ENCODE measurements around the gene FAM184B.

The FAM184B gene

DNA sequence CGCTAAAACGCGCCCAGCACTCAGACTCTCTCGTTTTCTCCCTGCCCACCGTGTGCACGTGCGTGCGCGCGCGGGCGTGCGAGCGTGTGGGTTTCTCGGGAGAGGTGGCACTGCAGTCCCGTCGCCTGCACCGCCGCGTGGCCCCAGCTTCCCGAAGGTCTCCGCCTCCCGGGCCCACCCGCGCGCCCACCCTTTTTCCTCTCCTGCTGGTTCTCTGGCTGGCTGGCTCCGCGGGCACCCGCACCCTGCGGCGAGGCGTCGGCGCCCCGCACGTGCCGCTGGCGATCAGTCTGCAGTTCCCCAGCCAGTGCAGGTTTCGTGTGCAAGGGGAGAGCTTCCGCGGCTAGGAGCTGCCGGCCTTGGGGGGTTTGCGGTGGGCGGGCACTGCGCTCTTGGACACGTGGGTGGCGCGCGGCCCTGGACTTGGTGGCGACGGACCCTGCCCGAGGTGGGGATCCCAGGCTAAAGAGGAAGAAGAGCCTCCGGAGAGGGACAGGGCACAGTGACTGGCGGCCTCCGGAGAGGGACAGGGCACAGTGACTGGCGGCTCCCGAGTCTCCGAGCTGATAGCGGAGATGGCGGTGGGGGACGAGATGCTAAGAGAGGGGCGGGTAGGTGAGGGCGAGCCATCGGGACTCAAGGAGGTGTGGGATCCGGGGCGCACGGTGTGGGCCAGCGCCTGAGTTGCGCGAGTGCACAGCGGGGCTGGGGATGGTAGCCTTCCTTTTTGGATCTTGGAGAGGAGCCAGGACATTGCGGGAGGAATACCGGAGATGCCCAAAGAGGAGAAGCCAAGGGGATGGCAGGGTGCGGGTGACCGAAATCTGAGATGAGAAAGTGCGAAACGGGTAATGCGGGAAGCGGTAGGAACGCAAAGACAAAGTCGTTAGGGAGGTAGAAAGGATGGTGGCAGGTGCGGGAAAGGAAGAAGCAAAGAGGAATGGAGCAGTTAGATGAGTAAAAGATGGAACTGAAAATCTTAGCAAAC is at the start of gene FAM184B:
FAM184B (minus strand) TSS at position 322 of the 988 bp plus-strand sequence. CDS start 322 bp downstream, outside the sequence.
- no peak for DNase-seq

DNA sequence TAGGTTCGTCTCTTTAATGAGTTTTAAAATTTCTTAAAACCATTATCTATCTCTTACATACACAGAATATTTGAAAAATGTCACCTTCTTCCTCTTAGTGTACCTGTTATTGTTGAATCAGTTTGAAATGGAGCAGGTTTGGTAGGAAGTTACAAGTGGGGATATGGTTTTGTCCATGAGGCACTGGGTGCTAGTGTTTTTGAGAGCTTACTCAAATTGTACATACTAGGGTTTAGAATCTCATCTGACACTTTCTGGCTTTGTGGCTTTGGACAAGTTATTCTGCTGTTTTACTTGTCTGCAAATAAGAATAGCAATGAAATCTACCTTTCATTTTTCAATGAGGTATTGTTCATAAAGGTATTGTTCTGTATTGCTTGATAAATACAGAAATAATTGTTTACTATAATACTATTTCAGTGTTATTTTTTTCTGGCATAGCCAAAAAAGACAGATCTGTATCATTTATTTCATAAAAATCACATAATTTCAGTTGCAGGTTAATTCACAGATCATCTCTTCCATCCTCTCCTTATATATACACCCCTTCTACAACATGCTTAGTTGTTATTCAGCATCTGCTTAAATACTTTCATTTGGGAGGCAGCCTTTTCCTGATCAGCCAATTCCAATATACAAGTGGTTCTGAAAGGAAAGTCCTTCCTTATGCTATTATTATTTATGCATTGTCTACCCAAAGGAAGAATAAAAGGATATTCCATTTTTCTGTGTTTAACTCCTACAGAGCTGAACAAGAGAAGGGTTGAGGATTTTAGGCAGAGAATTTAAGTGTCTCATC is 42.6 kb upstream of the FAM184B start:
- no peak for DNase-seq

DNA sequence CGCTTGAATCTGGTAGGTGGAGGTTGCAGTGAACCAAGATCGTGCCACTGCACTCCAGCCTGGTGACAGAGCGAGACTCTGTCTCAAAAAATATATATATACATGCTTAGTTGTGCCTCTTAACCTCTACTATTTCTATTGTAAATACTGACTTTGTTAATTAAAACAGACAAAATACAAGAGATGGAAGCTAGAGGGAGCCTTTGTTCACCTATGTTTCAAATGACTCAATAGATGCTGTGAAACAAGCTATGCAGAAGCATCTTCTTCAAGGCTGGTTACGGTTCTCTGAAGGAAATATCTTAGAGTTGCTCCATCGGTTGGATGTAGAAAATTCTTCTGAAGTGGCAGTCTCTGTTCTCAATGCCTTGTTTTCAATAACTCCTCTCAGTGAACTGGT is 35.6 kb upstream of the FAM184B start:
- peak; percentile 14 for DNase-seq

- DNase-seq = no peak
Measured at GRCh38 chr4:17816142-17816541, 34.7 kb upstream of the FAM184B start.

GRCh38 chr4:17814140-17814539 is 32.7 kb upstream of the FAM184B start:
- DNase-seq = no peak

DNA sequence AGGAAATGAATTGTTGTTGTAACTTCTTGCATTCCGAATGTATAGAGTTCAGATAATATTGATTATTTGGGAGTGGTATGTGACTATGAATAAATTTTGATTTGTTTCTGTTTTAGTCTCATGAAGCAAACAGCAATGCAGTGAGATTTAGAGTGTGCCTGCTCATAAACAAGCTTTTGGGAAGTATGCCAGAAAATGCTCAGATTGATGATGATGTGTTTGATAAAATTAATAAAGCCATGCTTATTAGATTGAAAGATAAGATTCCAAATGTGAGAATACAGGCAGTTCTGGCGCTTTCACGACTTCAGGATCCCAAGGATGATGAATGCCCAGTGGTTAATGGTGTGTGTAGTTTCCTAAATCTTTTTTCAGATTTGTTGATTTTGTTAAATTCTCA is 31.4 kb upstream of the FAM184B start:
- DNase-seq = no peak

DNA sequence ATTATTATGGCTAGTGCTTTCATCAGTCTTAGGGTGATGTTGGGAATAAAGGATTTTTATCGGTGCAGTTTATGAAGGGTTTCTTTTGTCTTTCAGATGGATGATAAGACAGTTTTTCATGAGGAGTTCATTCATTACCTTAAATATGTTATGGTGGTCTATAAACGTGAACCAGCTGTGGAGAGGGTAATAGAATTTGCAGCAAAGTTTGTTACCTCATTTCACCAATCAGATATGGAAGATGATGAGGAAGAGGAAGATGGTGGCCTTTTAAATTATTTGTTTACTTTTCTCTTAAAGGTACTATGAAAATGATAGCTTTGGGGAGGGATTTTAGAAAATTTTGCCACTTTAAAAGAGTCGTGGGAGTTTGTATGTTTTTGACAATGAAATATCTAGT is 30.7 kb upstream of the FAM184B start:
- no peak for DNase-seq

GRCh38 chr4:17811078-17811603 is 29.7 kb upstream of the FAM184B start:
- DNase-seq = no peak

- peak; percentile 87 for DNase-seq
Measured at GRCh38 chr4:17810260-17811077, 29.0 kb upstream of the FAM184B start, which contains the start of the genes DCAF16 and NCAPG. Gene DCAF16 (minus strand): TSS chr4:17810757. CDS start chr4:17804141, 6,616 bp downstream. Gene NCAPG (plus strand): TSS chr4:17810979. CDS start chr4:17811078, 99 bp downstream.

GRCh38 chr4:17809667-17810066 is 28.2 kb upstream of the FAM184B start:
- DNase-seq = no peak

GRCh38 chr4:17807446-17807845 is 26.0 kb upstream of the FAM184B start:
- no peak for DNase-seq

DNA sequence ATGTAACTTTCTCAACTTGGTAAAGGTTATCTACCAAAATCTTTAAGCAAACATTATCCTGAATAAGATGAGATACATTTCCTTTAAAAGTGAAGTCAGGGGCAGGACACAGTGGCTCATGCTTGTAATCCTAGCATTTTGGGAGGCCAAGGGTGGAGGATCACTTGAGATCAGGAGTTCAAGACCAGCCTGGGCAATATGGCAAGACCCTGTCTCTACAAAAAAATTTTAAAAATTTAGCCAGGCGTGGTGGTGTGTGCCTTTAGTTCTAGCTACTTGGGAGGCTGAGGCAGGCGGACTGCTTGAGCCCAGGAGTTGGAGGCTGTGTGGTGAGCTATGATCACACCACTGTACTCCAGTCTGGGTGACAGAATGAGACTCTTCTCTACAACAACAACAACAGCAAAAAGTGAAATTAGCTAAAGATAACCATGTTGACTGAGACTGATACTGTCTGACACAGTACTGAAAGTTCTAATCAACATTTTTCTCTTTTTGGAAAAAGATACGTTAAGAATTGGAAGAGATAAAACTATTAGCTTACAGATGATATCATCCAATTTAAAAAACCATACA is 24.2 kb upstream of the FAM184B start:
- DNase-seq = no peak

- DNase-seq = no peak
Measured at GRCh38 chr4:17797808-17798207, 16.4 kb upstream of the FAM184B start.

DNA sequence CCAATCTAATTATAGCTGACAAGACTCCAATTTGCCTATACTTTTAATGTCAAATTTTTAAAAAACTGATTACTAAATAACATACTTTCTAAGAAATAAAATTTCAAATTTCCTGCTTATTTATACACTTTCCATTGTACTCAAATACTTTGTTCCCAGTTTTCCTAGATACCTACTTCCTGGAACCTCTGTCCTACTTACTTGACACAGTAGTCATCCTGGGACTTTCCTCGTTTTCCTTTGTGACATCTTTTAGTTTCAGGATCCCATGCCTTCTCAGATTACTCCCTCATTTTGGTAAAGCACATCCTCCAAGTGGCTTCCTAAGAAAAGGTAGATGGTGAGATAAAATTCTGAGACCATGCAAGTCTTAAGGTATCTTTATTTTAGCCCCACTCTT is 13.3 kb upstream of the FAM184B start:
- DNase-seq = no peak

DNA sequence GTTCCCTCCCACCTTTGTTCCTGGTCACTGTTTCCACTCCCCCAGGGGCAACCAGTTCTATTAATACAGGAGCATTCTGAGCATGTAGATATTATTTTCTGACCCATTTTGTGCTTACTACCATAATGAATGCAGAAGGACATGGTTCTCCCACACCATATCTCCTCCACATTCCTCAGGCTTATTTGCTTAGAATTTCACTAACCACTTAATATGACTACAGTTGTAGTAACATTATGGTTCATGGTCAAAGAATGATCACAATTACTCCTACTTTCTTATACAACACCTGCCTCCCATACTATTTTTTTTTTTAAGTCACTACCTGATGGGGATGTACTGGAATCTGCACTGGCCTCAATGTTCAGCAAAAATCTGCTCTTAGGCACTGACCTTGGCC is 7.5 kb upstream of the FAM184B start:
- no peak for DNase-seq

DNA sequence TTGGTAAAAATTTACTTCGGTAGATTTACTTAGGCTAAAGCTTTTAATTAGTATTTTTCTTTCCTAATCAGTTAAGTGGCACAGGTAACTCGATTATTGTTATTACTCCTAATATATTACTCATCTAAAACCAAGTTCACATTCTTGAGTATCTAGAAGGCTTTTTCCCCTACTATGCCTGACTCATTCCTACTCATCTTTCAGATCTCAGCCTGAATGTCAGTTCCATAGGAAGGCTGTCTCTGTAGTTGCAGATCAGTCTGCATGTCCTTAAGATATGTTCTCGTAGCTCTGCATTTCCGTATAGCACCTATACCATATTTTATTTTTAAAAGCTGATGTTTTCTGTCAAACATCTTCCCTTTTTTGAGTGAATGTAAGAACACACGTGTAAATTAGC is 5.9 kb upstream of the FAM184B start:
- DNase-seq = no peak

DNA sequence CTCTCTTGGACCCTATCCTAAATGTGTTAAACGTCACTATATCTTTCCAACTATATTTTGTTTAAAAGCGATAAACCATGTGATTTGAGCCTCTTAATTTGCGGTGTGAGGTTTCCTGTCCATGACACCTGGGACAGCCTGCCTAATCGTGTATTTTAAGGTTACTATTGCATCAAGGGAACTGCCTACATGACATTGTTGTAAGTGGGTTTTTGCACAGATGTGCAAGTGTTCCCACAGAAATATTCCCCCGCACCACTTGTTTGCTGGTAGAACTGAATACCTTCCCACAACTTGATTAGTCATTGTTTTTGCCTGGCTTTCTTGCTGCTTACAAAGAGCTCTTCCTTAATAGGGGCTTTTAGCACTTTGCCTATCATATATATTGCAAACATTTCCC is 5.1 kb upstream of the FAM184B start:
- no peak for DNase-seq

GRCh38 chr4:17785858-17786257 is 4.4 kb upstream of the FAM184B start:
- no peak for DNase-seq

GRCh38 chr4:17780501-17781299 is 721 bp downstream of the FAM184B start:
- DNase-seq = no peak

- no peak for DNase-seq
Measured at GRCh38 chr4:17778431-17778830, 3.0 kb downstream of the FAM184B start.

DNA sequence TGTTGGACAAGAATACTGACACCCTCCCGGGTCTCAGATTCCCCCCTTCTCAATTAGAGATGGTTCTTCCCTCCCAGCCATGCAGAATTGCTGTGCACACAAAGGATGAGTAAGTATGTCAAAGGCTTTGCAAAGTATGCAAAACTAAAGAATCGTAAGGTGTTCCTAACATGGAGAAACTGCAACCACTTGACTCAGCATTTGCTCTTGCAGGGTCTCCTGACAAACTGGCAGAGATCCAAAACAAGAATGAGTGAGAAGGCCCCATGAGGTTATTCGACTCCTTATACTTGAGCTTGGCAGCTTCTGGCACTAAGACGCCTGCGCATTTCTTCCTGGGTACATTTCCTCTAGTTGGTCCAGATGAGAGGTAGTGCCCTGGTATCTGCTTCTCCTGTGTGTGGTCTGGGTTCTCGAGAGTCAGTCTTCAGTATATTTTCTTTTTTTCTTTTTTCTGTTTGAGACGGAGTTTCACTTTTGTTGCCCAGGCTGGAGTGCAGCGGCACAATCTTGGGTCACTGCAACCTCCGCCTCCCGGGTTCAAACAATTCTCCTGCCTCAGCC is 8.2 kb downstream of the FAM184B start:
- no peak for DNase-seq

Measured in SIG-M5 (cell line).